Mammary epithelial cell (primary cell): Measurements from ENCODE around the gene DOCK11.

ENCODE experiments used
- EZH2 ChIP-seq: IDR thresholded peaks from 2 replicates; pipeline ENCODE4 v1.6.1; 2012; ENCODE audit warnings: low read length, inconsistent platforms, borderline replicate concordance
- TF ChIP-seq, protein P1 (sequence below), 2 donors: IDR thresholded peaks in 1 of 2; conservative IDR thresholded peaks in 1 of 2; 2 replicates each; pipeline ENCODE4 v1.5.1; 2011 to 2012; ENCODE audit warnings: inconsistent platforms in 2 of 2, low read length in 2 of 2, mild to moderate bottlenecking in 2 of 2, control low read depth in 1 of 2, low read depth in 1 of 2; ENCODE audit not compliant: insufficient read depth in 1 of 2; ENCODE audit errors: extremely low read depth in 1 of 2

DNA sequence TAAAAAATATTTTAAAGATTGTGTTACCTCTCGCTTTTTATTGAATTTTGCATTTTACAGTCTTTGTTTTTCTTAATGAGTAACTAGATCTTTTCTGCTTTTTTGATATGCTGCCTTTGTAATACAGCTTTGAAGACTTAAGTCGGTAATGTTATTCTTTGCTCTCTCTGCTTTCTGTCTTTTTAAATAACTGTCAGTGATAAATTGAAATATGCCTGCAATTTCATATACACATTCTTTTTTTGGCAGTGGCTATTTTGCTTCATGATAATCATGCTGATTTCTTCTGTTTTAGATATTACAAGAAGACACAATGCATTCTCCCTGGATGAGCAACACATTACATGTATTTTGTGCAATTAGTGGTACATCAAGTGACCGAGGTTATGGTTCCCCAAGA is 189.8 kb downstream of the DOCK11 start:
- TF ChIP-seq, protein P1, sequence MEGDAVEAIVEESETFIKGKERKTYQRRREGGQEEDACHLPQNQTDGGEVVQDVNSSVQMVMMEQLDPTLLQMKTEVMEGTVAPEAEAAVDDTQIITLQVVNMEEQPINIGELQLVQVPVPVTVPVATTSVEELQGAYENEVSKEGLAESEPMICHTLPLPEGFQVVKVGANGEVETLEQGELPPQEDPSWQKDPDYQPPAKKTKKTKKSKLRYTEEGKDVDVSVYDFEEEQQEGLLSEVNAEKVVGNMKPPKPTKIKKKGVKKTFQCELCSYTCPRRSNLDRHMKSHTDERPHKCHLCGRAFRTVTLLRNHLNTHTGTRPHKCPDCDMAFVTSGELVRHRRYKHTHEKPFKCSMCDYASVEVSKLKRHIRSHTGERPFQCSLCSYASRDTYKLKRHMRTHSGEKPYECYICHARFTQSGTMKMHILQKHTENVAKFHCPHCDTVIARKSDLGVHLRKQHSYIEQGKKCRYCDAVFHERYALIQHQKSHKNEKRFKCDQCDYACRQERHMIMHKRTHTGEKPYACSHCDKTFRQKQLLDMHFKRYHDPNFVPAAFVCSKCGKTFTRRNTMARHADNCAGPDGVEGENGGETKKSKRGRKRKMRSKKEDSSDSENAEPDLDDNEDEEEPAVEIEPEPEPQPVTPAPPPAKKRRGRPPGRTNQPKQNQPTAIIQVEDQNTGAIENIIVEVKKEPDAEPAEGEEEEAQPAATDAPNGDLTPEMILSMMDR (conservative IDR thresholded peaks at IDR 0.05 in 1 of 2, IDR thresholded peaks at IDR 0.05 in 1 of 2; ENCODE audit: extremely low read depth in 1 of 2, insufficient read depth in 1 of 2, low read depth in 1 of 2, low read length in 2 of 2), result no peak
- TF ChIP-seq EZH2, result no peak
